Rectal smooth muscle tissue (tissue), 1 donor: ENCODE results near the gene SLC2A10.

Experiments used
- H3K27ac ChIP-seq: one replicate; pipeline ENCODE4 v1.7.0; 2013; ENCODE audit warnings: low read depth, low read length, inconsistent platforms
- H3K27me3 ChIP-seq: one replicate; pipeline ENCODE4 v1.7.0; 2013; ENCODE audit warnings: low read length; ENCODE audit not compliant: control insufficient read depth, insufficient read depth
- H3K36me3 ChIP-seq: one replicate; pipeline ENCODE4 v1.7.0; 2013; ENCODE audit warnings: low read length; ENCODE audit not compliant: control insufficient read depth, insufficient read depth
- H3K4me1 ChIP-seq: one replicate; pipeline ENCODE4 v1.7.0; 2013; ENCODE audit warnings: low read length; ENCODE audit not compliant: control insufficient read depth, insufficient read depth
- H3K4me3 ChIP-seq: one replicate; pipeline ENCODE4 v1.7.0; 2013; ENCODE audit warnings: low read length
- H3K9ac ChIP-seq: one replicate; pipeline ENCODE4 v1.7.0; 2013; ENCODE audit warnings: low read length

SLC2A10 gene

DNA sequence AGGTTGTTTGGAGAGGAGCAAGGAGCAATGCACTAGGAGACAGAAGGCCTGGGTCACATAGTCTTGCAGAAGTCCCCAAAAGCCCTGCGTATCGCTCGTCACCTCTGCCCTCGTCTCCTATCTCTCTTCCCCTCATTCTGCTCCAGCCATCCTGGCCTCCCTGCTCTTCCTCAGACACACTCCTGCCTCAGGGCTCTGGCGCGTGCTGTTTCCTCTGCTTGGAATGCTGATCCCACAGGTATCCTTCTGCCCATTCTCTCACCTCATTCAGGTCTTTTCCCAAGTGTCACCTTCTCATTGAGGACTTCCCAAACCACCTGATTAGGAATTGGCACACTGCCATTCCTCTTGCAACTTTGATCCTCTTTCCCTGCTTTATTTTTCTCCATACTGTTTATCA lies 9.0 kb upstream of the SLC2A10 start:
- no peaks in the 10 kb centered on the region for H3K36me3 ChIP-seq

DNA sequence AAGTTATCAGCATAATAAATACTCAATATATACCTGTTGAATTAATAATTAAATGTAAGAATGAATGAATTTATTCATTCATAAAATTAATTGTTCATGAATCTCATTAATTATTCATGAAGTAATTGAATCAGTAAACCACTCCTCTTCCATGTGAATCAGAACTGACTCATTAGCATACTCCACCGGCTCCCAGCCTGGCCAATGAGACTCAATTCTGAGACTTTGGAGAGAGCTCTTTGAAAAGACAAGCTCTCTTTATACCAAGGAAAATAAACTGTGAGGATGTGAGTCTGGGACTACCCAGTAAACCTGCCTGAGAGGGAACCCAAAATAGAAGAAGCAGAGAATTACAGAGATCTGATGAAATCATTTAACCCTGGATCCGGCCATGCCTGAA lies 8.4 kb upstream of the SLC2A10 start:
- Histone ChIP-seq H3K4me1 (no peaks in the 10 kb centered on the region), H3K27ac (no peak overlapping the region), H3K9ac (no peak overlapping the region), H3K36me3 (no peaks in the 10 kb centered on the region), H3K27me3 (no peaks in the 10 kb centered on the region), H3K4me3 (no peak overlapping the region)

More for the DNA sequence above, 9.0 kb upstream of the SLC2A10 start:
- Histone ChIP-seq H3K27ac (no peak overlapping the region), H3K4me3 (no peak overlapping the region), H3K9ac (no peak overlapping the region), H3K27me3 (no peaks in the 10 kb centered on the region), H3K4me1 (no peaks in the 10 kb centered on the region)

DNA sequence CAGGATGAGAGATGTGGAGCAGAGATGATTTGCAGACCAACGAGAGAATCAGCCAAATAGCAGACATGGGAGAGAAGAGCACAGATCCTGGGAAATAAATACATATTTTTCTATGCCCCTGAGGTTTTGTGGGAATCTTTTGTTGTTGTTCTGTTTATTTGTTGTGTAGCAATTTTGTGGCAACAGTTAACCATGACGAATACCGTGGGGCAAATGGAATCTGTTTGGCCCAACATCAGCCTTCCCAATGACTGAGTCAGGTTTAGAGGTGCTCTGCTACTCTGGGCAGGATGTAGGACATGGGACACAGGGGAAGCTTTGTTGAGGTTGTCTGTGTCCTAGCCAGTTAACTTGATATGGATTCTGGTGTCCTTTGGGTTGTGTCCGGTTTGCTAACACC lies 7.9 kb upstream of the SLC2A10 start:
- Histone ChIP-seq H3K27me3 (no peaks in the 10 kb centered on the region), H3K36me3 (no peaks in the 10 kb centered on the region), H3K9ac (no peak overlapping the region), H3K4me1 (no peaks in the 10 kb centered on the region), H3K27ac (no peak overlapping the region), H3K4me3 (no peak overlapping the region)

DNA sequence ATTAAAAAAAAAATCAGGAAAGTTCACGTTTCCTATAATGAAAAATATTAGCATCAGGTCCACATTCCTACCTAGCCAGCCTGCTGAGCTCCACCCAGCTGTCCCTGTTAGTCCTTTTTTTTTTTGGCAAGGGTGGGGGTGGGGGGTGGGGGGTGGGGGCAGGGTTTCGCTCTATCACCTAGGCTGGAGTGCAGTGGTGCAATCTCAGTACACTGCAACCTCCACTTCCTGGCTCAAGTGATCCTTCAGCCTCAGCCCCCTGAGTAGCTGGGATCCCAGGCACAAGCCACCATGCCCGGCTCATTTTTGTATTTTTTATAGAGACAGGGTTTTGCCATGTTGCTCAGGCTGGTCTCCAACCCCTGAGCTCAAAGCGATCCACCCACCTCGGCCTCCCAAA lies 7.5 kb upstream of the SLC2A10 start:
- Histone ChIP-seq H3K9ac (no peak overlapping the region), H3K4me3 (no peak overlapping the region), H3K36me3 (no peaks in the 10 kb centered on the region), H3K27me3 (no peaks in the 10 kb centered on the region), H3K4me1 (no peaks in the 10 kb centered on the region), H3K27ac (no peak overlapping the region)

- H3K4me1 ChIP-seq, result no peaks in the 10 kb centered on the region
- no peaks in the 10 kb centered on the region for H3K27me3 ChIP-seq
- no peak overlapping the region for H3K27ac ChIP-seq
- no peak overlapping the region for H3K4me3 ChIP-seq
- no peaks in the 10 kb centered on the region for H3K36me3 ChIP-seq
- no peak overlapping the region for H3K9ac ChIP-seq
These were observed 6.8 kb upstream of the SLC2A10 start for GRCh38 chr20:46702447-46703203.

DNA sequence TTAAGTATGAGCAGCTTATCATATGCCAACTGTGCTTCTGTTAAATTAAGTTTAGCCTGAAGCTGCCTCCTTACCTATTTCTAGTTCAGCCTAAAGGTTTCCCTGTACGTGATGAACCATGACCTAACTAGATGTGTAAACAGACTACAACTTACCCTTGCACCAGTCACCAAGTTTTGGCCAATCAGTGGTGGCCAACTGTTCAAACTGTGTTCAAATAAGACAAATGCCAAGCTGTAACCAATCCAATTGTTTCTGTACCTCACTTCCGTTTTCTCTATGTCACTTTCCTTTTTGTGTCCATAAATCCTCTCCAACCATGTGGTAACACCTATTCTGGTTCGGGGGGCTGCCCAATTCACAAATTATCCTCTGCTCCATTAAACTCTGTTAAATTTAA lies 6.0 kb upstream of the SLC2A10 start:
- no peak overlapping the region for H3K4me3 ChIP-seq
- no peak overlapping the region for H3K9ac ChIP-seq
- no peaks in the 10 kb centered on the region for H3K4me1 ChIP-seq
- H3K27me3 ChIP-seq, result no peaks in the 10 kb centered on the region
- no peaks in the 10 kb centered on the region for H3K36me3 ChIP-seq
- no peak overlapping the region for H3K27ac ChIP-seq

DNA sequence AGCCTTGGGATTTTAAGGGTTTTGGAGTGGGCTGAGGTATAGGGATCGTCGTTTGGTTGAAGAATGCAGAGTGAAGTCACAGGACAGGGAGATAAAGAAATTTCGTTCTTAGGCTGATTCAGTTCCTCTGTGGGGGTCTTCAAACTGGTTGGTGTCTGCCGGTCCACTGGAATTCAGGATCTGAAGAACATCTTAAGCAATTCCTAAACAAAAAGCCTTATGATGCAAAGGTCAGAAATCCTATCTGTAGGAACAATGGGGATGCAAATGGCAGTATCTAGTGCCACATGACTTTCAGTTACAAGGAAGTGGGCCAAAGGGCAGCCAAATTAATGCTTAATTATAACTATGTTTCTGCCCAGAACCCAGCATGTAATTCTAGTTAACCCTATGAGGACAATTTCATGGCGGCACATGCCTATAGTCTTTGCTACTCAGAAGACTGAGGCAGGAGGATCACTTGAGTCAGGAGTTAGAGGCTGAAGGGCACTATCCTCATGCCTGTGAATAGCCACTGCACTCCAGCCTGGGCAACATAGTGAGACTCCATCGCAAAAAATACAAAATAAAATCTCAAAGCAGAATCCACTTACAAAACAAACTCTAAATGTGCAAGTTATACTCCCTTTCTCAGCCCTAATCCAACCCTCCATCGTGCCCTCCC lies 4.6 kb upstream of the SLC2A10 start:
- Histone ChIP-seq H3K4me1 (peaks cover 3% of the 10 kb centered on the region), H3K4me3 (no peak overlapping the region), H3K27ac (no peak overlapping the region), H3K27me3 (no peaks in the 10 kb centered on the region), H3K9ac (no peak overlapping the region), H3K36me3 (no peaks in the 10 kb centered on the region)

- H3K27ac ChIP-seq, result no peak overlapping the region
- H3K9ac ChIP-seq, result no peak overlapping the region
- peaks cover 3% of the 10 kb centered on the region for H3K4me1 ChIP-seq
- no peaks in the 10 kb centered on the region for H3K36me3 ChIP-seq
- no peak overlapping the region for H3K4me3 ChIP-seq
- no peaks in the 10 kb centered on the region for H3K27me3 ChIP-seq
These were observed 4.1 kb upstream of the SLC2A10 start for GRCh38 chr20:46705378-46705729.

GRCh38 chr20:46706242-46706641 lies 3.2 kb upstream of the SLC2A10 start:
- Histone ChIP-seq H3K27me3 (no peaks in the 10 kb centered on the region), H3K9ac (no peak overlapping the region), H3K27ac (no peak overlapping the region), H3K4me3 (no peak overlapping the region), H3K4me1 (peaks cover 3% of the 10 kb centered on the region), H3K36me3 (no peaks in the 10 kb centered on the region)

DNA sequence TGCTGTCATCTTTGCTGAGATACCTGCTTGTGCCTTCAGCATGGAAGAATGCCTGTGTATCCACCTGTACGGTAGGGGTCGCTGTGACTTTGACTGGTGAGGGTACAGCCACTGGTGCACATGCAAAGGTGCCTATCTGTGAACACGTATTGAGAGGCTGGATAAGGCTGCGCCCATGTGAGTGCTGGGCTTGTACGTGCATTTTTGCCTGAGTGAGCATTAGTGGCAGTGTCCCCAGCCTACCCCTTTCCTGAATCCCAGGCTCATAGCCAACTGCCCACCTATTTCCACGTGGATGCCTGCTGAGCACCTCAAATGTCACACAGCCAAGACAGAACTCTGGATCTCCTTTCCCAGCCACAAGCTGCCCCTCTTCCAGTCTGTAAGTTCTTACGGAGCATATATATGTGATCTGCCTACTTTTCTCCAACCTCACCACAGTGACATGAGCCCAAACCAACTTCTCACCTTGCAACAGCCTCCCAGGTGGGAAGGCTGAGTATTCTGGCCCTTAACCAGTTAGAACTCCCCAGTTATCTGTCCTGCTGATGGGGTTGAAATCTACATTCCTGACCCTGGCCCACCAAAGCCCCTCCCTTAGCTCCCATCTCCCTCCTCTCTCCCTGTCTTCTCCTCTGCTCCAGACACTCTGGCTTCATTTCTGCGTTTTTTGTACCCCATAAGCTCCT lies 1.1 kb upstream of the SLC2A10 start:
- no peak overlapping the region for H3K9ac ChIP-seq
- H3K27me3 ChIP-seq, result no peaks in the 10 kb centered on the region
- H3K4me3 ChIP-seq, result peak overlapping the region; percentile 81
- H3K27ac ChIP-seq, result no peak overlapping the region
- H3K4me1 ChIP-seq, result peaks cover 3% of the 10 kb centered on the region
- H3K36me3 ChIP-seq, result no peaks in the 10 kb centered on the region

DNA sequence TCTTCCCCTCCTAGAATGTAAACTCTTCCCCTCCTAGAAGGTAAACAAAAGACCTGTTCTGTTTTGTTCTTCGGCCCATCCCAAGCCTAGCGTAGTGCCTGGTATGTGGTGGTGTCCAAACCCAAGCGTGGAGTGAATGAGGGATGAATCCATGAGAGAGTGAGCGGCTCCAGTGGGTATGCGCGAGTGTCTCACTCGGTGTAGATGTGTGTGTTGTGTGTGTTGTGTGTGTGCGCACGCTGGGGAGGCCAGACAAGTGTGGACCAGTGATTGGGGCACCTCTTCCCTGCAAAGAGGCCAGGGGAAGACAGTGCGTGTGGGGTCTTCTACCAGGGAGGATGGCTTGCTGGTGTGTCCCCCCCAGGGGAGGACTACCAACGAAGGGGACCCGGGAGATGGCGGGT lies 392 bp upstream of the SLC2A10 start:
- H3K4me3 ChIP-seq, result peak overlapping the region; percentile 81
- peak overlapping the region; percentile 79 for H3K27ac ChIP-seq
- no peaks in the 10 kb centered on the region for H3K36me3 ChIP-seq
- peak overlapping the region; percentile 32 for H3K9ac ChIP-seq
- peaks cover 3% of the 10 kb centered on the region for H3K4me1 ChIP-seq
- no peaks in the 10 kb centered on the region for H3K27me3 ChIP-seq

DNA sequence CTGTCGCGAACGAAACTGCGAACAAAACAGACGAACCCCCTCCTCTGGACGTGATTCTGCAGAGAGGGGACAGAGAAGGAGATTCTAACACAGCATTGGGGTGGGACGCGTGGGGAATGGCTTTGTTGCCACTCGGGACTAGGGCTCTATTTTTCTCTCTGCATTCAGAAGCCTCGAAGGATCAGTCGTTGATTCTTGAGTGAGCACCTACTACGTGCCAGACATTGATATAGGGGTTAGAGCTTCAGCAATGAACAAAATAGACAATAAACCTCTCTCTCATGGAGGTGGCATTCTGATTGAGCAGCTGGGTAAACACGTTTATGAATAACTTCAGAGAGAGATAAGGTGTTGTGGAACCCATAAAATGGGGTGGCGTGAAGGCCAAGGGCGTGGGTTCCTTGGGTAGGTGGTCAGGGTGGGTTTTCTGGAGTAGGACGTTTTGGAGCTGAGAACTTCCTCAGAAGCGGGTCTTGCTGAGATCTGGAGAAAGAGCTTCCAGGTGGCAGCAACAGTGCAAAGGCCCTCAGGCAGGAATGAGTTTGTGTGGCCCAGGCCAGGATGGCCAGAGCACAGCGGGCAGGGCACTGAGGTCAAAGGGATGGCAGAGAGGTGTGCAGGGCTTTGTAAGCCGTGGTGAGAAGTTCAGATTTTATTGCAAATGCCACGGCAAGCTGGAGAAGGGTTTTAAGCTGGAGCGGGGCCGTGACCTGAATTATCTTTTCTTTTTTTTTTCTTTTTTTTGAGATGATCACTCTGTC lies 884 bp downstream of the SLC2A10 start:
- H3K27me3 ChIP-seq, result no peaks in the 10 kb centered on the region
- peak overlapping the region; percentile 92 for H3K9ac ChIP-seq
- peaks cover 3% of the 10 kb centered on the region for H3K4me1 ChIP-seq
- H3K4me3 ChIP-seq, result peak overlapping the region; percentile 81
- H3K36me3 ChIP-seq, result no peaks in the 10 kb centered on the region
- H3K27ac ChIP-seq, result peak overlapping the region; percentile 79
